CD4-positive, alpha-beta T cell treated with Interleukin-15 for 1 hour (primary cell): ENCODE data around the gene CD82.

ENCODE experiments used
- DNase-seq: peaks from one replicate; pipeline ENCODE4 v3.0.0-alpha.2; 2020

The CD82 gene

GRCh38 chr11:44621784-44622183 is 56.3 kb downstream of the CD82 start:
- peak; percentile 10 for DNase-seq

- DNase-seq: no peak
Measured at GRCh38 chr11:44622190-44622650, 56.8 kb downstream of the CD82 start.

- DNase-seq: no peak
Measured at GRCh38 chr11:44622721-44623258, 57.3 kb downstream of the CD82 start.

GRCh38 chr11:44623341-44623730 is 57.9 kb downstream of the CD82 start:
- DNase-seq: no peak

GRCh38 chr11:44623731-44624491 is 58.4 kb downstream of the CD82 start:
- DNase-seq: no peak

GRCh38 chr11:44624761-44625221 is 59.3 kb downstream of the CD82 start:
- DNase-seq: no peak

- DNase-seq: no peak
Measured at GRCh38 chr11:44625759-44626523, 60.5 kb downstream of the CD82 start.

GRCh38 chr11:44626645-44627044 is 61.2 kb downstream of the CD82 start:
- DNase-seq: no peak

GRCh38 chr11:44627165-44627789 is 61.8 kb downstream of the CD82 start:
- no peak for DNase-seq

GRCh38 chr11:44627911-44628729 is 62.7 kb downstream of the CD82 start:
- no peak for DNase-seq

GRCh38 chr11:44628730-44629700 is 63.6 kb downstream of the CD82 start:
- DNase-seq: no peak

- no peak for DNase-seq
Measured at GRCh38 chr11:44629732-44630345, 64.4 kb downstream of the CD82 start.

- DNase-seq: no peak
Measured at GRCh38 chr11:44630511-44631210, 65.2 kb downstream of the CD82 start.

- DNase-seq: no peak
Measured at GRCh38 chr11:44631831-44632230, 66.4 kb downstream of the CD82 start.

- no peak for DNase-seq
Measured at GRCh38 chr11:44632466-44633123, 67.1 kb downstream of the CD82 start.

GRCh38 chr11:44633641-44634040 is 68.2 kb downstream of the CD82 start:
- DNase-seq: no peak

- no peak for DNase-seq
Measured at GRCh38 chr11:44634401-44635281, 69.2 kb downstream of the CD82 start.

- no peak for DNase-seq
Measured at GRCh38 chr11:44637487-44637886, 72.0 kb downstream of the CD82 start.
